ENCODE results near the gene VPS35. TPM values are rescaled to one million over a fixed set of nuclear protein-coding genes. Genes with fewer than 3 reads are reported as not detected.

Gene VPS35
- total RNA-seq, 1 experiment from 2014 or later: 86.8 TPM

DNA sequence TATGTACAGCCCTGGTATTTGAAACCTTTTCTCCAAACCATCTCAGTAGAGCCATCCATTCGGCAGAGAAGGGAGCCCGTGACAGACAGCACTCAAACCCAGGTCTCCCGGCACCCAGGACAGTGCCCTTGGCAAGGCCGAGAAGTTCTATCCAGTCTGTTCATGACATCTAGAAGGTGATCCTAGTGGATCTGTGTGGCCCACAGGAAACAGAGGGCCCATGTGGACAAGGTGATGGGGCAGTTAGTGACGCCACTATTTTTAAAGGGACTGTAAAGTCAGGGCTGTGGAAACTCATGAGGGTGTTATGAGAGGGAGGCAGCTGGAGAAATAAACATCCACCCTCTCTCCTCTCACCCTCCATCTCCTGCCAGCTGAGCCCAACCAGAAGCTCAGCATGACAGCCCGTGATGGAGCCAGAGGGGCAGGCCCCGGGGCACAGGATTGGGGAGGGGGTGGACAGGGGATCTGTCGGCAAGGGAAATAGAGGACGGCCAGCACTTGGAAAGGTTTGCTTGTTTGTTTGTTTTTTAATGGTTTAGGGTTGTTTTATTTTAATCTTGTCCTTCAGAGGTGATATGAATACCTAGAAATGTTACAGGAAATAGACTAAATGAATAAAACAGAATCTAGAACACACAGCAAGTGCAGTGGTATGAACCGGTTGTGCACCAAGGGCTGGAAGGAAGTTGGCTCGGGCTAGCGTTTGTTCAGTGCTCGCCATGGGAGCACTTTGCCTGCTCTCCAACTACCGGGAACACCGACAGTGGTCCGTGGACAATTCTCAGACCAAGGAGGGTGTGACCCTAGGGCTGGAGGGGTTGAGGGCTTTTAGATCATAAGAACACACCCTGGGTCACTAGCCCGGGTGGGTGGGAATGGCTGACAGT lies 42.1 kb upstream of the VPS35 start:
- Histone ChIP-seq H3K4me1 (ENCODE audit: control insufficient read depth, insufficient read depth, low read length) (no peaks in the 10 kb centered on the region), H3K27me3 (ENCODE audit: control insufficient read depth, insufficient read depth, low read length) (no peaks in the 10 kb centered on the region), H3K9me3 (ENCODE audit: control insufficient read depth, insufficient read depth, low read depth, low read length) (no peaks in the 10 kb centered on the region), H3K4me3 (ENCODE audit: low read depth in 2 of 2, low read length in 2 of 2) (no peak overlapping the region), H3K36me3 (ENCODE audit: control insufficient read depth, insufficient read depth, low read length) (no peaks in the 10 kb centered on the region), H3K27ac (ENCODE audit: low read length) (no peak overlapping the region)
- POLR2A ChIA-PET: no interaction called here
- ATAC-seq (no peak), DNase-seq (ENCODE audit: low read depth, low spot score) (no peak)
- intact Hi-C loops (cut with micrococcal nuclease; ENCODE audit: unreplicated experiment): no loop called here
- TF ChIP-seq POLR2AphosphoS5 (IDR thresholded peaks at IDR 0.05; ENCODE audit: low read depth, low read length): no peak
- in situ Hi-C loops (cut with HindIII; ENCODE audit: low pct_unique_long_range_greater_than_20kb, low sequenced_read_pairs): no loop called here
- CTCF ChIA-PET: no interaction called here
- BruUV-seq (replicated peaks): no TSS peak

DNA sequence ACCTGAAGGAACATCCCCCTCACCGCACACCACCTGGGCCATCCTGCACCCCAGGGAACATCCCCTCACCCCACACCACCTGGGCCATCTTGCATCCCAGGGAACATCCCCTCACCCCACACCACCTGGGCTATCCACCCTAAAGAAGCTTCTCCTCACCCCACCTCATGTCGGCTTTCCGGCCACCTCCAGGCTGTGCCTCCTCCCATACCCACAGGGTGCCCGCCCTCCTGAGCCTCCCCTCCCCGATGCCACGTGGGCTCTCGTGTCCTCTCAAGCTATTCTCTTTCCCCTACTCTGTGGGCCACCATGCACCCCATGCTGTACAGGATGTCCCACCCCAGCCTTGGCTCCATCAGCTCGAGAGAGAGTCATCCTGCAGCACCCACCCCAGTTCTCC lies 41.1 kb upstream of the VPS35 start:
- intact Hi-C loops (cut with micrococcal nuclease; ENCODE audit: unreplicated experiment): no loop called here
- H3K9me3 ChIP-seq (ENCODE audit: control insufficient read depth, insufficient read depth, low read depth, low read length): no peaks in the 10 kb centered on the region
- H3K4me3 ChIP-seq (ENCODE audit: low read depth in 2 of 2, low read length in 2 of 2): no peak overlapping the region
- ChIA-PET POLR2A (no interaction called here), CTCF (no interaction called here)
- H3K4me1 ChIP-seq (ENCODE audit: control insufficient read depth, insufficient read depth, low read length): no peaks in the 10 kb centered on the region
- no peaks in the 10 kb centered on the region for H3K36me3 ChIP-seq (ENCODE audit: control insufficient read depth, insufficient read depth, low read length)
- no peak overlapping the region for H3K27ac ChIP-seq (ENCODE audit: low read length)
- no peaks in the 10 kb centered on the region for H3K27me3 ChIP-seq (ENCODE audit: control insufficient read depth, insufficient read depth, low read length)
- in situ Hi-C loops (cut with HindIII; ENCODE audit: low pct_unique_long_range_greater_than_20kb, low sequenced_read_pairs): no loop called here
- TF ChIP-seq, protein P1, sequence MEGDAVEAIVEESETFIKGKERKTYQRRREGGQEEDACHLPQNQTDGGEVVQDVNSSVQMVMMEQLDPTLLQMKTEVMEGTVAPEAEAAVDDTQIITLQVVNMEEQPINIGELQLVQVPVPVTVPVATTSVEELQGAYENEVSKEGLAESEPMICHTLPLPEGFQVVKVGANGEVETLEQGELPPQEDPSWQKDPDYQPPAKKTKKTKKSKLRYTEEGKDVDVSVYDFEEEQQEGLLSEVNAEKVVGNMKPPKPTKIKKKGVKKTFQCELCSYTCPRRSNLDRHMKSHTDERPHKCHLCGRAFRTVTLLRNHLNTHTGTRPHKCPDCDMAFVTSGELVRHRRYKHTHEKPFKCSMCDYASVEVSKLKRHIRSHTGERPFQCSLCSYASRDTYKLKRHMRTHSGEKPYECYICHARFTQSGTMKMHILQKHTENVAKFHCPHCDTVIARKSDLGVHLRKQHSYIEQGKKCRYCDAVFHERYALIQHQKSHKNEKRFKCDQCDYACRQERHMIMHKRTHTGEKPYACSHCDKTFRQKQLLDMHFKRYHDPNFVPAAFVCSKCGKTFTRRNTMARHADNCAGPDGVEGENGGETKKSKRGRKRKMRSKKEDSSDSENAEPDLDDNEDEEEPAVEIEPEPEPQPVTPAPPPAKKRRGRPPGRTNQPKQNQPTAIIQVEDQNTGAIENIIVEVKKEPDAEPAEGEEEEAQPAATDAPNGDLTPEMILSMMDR (IDR thresholded peaks at IDR 0.05): no peak
- TF ChIP-seq SIN3A (IDR thresholded peaks at IDR 0.05; ENCODE audit: borderline replicate concordance, insufficient read depth, low read depth, low read length) (no peak), POLR2AphosphoS5 (IDR thresholded peaks at IDR 0.05; ENCODE audit: low read depth, low read length) (no peak), TCF7L2 (IDR thresholded peaks at IDR 0.05; ENCODE audit: low read depth, low read length) (no peak)
- TF ChIP-seq, protein P2, sequence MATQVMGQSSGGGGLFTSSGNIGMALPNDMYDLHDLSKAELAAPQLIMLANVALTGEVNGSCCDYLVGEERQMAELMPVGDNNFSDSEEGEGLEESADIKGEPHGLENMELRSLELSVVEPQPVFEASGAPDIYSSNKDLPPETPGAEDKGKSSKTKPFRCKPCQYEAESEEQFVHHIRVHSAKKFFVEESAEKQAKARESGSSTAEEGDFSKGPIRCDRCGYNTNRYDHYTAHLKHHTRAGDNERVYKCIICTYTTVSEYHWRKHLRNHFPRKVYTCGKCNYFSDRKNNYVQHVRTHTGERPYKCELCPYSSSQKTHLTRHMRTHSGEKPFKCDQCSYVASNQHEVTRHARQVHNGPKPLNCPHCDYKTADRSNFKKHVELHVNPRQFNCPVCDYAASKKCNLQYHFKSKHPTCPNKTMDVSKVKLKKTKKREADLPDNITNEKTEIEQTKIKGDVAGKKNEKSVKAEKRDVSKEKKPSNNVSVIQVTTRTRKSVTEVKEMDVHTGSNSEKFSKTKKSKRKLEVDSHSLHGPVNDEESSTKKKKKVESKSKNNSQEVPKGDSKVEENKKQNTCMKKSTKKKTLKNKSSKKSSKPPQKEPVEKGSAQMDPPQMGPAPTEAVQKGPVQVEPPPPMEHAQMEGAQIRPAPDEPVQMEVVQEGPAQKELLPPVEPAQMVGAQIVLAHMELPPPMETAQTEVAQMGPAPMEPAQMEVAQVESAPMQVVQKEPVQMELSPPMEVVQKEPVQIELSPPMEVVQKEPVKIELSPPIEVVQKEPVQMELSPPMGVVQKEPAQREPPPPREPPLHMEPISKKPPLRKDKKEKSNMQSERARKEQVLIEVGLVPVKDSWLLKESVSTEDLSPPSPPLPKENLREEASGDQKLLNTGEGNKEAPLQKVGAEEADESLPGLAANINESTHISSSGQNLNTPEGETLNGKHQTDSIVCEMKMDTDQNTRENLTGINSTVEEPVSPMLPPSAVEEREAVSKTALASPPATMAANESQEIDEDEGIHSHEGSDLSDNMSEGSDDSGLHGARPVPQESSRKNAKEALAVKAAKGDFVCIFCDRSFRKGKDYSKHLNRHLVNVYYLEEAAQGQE (IDR thresholded peaks at IDR 0.05; ENCODE audit: insufficient read depth in 1 of 2, low read depth in 2 of 2, low read length in 1 of 2): no peak
- BruUV-seq (replicated peaks): no TSS peak
- ATAC-seq (no peak), DNase-seq (ENCODE audit: low read depth, low spot score) (no peak)

DNA sequence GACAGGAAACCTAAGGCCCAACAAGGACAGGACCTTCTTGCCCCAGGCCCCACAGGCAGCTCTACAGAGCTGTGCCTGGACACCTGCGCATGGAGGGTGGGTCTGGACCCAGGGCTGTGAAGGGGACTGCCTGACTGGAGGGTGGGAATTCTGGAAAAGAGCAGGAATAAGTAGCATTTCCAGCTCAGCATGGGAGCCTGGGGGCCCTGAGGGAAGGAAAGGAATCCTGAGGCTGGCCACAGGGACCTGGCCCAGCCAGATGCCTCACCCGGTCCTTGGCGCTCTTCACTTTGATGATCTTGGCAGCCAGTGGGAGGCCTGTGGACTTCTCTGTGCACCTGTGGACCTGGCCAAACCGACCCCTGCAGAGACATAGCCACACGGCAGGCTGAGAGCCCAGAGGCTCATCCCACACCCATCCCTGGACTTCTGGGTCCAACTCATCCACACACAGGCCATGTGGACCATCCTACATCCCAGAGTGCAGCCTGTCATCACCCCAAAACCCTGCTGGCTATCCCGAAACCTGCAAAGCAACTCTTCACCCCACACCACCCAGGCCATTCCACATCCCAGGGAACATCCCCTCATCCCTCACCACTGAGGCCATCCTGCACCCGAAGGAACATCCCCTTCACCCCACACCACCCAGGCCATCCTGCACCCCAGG lies 40.5 kb upstream of the VPS35 start:
- in situ Hi-C loops (cut with HindIII; ENCODE audit: low pct_unique_long_range_greater_than_20kb, low sequenced_read_pairs) (no loop called here), intact Hi-C loops (cut with micrococcal nuclease; ENCODE audit: unreplicated experiment) (no loop called here)
- POLR2A ChIA-PET: no interaction called here
- Histone ChIP-seq H3K9me3 (ENCODE audit: control insufficient read depth, insufficient read depth, low read depth, low read length) (no peaks in the 10 kb centered on the region; the same call in 1 of the 2 replicates), H3K4me1 (ENCODE audit: control insufficient read depth, insufficient read depth, low read length) (no peaks in the 10 kb centered on the region), H3K27me3 (ENCODE audit: control insufficient read depth, insufficient read depth, low read length) (no peaks in the 10 kb centered on the region), H3K36me3 (ENCODE audit: control insufficient read depth, insufficient read depth, low read length) (no peaks in the 10 kb centered on the region), H3K27ac (ENCODE audit: low read length) (no peak overlapping the region), H3K4me3 (ENCODE audit: low read depth in 2 of 2, low read length in 2 of 2) (no peak overlapping the region)
- no peak for DNase-seq (ENCODE audit: low read depth, low spot score)
- CTCF ChIA-PET: no interaction called here
- no peak for ATAC-seq
- TF ChIP-seq, protein P1 (IDR thresholded peaks at IDR 0.05): no peak
- TF ChIP-seq TCF7L2 (IDR thresholded peaks at IDR 0.05; ENCODE audit: low read depth, low read length): no peak
- BruUV-seq (replicated peaks): no TSS peak

Data from Panc1 (cell line).